Small intestine (tissue), 7 donors: ENCODE results near the gene PRKCI. TPM values are rescaled to one million over a fixed set of nuclear protein-coding genes. Genes with fewer than 3 reads are reported as not detected.
"Not testable (repeated sequence)": the region's sequence is repeated elsewhere in the genome, so short reads cannot be mapped to it uniquely, and the experiment has no call there.

Experiments
- DNase-seq, 2 donors: peaks; one replicate each; pipeline versions ENCODE4 v3.0.0 to v3.0.0-alpha.2; 2013
- FAIRE-seq: peaks from 2 replicates; lab custom pipeline; 2012; peaks lifted over from hg19 to GRCh38; lab: Jason Lieb, UNC
- H3K27ac ChIP-seq, 3 donors: one replicate each; pipeline ENCODE4 v1.5.1; 2013; ENCODE audit warnings: low read length in 2 of 3, mild to moderate bottlenecking in 2 of 3, control low read depth in 1 of 3, inconsistent platforms in 1 of 3, low read depth in 1 of 3, moderate library complexity in 1 of 3
- H3K27me3 ChIP-seq, 3 donors: one replicate each; pipeline ENCODE4 v1.6.1; 2013; ENCODE audit warnings: low read length in 3 of 3, inconsistent platforms in 1 of 3; ENCODE audit not compliant: control insufficient read depth in 3 of 3, insufficient read depth in 3 of 3
- H3K36me3 ChIP-seq, 3 donors: one replicate each; pipeline ENCODE4 v1.6.1; 2013; ENCODE audit warnings: low read length in 3 of 3, inconsistent platforms in 1 of 3, low read depth in 1 of 3, mild to moderate bottlenecking in 1 of 3, moderate library complexity in 1 of 3; ENCODE audit not compliant: control insufficient read depth in 3 of 3, insufficient read depth in 2 of 3
- H3K4me1 ChIP-seq, 3 donors: one replicate each; pipeline ENCODE4 v1.6.1; 2013; ENCODE audit warnings: low read length in 2 of 3, inconsistent platforms in 1 of 3, low read depth in 1 of 3, mild to moderate bottlenecking in 1 of 3, moderate library complexity in 1 of 3; ENCODE audit not compliant: control insufficient read depth in 3 of 3, insufficient read depth in 2 of 3
- H3K4me3 ChIP-seq, 3 donors: one replicate each; pipeline ENCODE4 v1.5.1; 2013; ENCODE audit warnings: low read length in 3 of 3, control low read depth in 1 of 3, inconsistent platforms in 1 of 3, low read depth in 1 of 3, mild to moderate bottlenecking in 1 of 3, moderate library complexity in 1 of 3
- H3K9me3 ChIP-seq, 2 donors: one replicate each; pipeline ENCODE4 v1.6.1; 2013; ENCODE audit warnings: low read depth in 1 of 2, low read length in 1 of 2; ENCODE audit not compliant: control insufficient read depth in 2 of 2, insufficient read depth in 1 of 2
- WGBS, 3 donors: extraction: QIAGEN DNeasy Blood & Tissue Kit; methylation state at CpG; one replicate each; pipeline ENCODE4 v1.1.7; 2013; 5-methylcytosine and 5-hydroxymethylcytosine counted together
- polyA plus RNA-seq, 4 donors: library from polyadenylated mRNA; stranded (reverse) in 3 of 4; unstranded in 1 of 4; fragments of 200-250 nt in 3 of 4; fragments of 120-200 nt in 1 of 4; gene quantifications; one replicate each; pipeline versions ENCODE4 v1.2.1 to v1.2.3, GENCODE V29; 2013
- donor health status: healthy with polysubstance abuse.
- donor health status: control.
- donor health status: control.
- donor health status: Bipolar disorder and iron deficiency.
- donor health status: healthy.

The PRKCI gene
- polyA plus RNA-seq, 4 donors, result 13.2 to 28.2 (median 14.7) TPM

DNA sequence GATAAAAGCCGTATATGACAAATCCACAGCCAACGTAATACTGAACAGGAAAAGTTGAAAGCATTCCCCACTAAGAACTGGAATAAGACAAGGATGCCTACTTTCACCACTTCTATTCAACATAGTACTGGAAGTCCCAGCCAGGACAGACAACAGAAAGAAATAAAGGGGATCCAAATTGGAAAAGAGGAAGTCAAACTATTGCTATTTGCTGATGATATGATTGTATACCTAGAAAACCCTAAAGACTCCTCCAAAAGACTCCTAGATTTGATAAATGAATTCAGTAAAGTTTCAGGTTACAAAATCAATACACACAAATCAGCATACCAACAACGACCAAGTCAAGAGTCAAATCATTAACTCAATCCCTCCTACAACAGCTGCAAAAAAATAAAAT is 26.5 kb upstream of the PRKCI start:
- not testable (repeated sequence) for FAIRE-seq, H3K9me3 ChIP-seq, H3K36me3 ChIP-seq, H3K4me3 ChIP-seq, H3K27me3 ChIP-seq, H3K27ac ChIP-seq, DNase-seq, H3K4me1 ChIP-seq
- WGBS, 3 donors, result 64 to 77% (median 72%) methylated on average over 3 of the region's 3 CpGs

GRCh38 chr3:170196833-170197232 is 25.4 kb upstream of the PRKCI start:
- Histone ChIP-seq H3K4me1 (peaks cover 0 to 2% (median 0%) of the 10 kb centered on the region in 3 donors), H3K4me3 (no peak overlapping the region), H3K27me3 (no peaks in the 10 kb centered on the region), H3K36me3 (no peaks in the 10 kb centered on the region), H3K9me3 (no peaks in the 10 kb centered on the region), H3K27ac (no peak overlapping the region)
- no peak for FAIRE-seq
- DNase-seq, result no peak
- 86 to 95% (median 90%) methylated on average over 3 of the region's 3 CpGs for WGBS, 3 donors

DNA sequence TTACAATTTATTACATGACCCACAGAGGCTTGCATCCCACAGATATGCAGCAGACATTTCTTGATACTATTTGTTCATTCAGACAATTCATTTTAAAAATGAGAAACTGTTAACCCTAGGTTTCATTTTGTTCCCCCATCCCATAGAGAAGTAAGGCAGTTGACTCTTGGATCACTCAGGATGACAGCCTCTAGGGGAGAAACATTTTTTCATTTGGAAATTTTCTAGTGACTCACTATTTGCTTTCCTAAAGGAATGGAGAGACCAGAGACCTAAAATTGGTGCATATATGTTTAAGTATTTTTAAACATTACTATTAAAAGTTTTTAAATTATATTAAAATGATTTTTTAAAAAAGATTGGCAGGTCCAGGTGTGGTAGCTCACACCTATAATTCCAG is 21.2 kb upstream of the PRKCI start:
- FAIRE-seq (no peak), DNase-seq (no peak)
- Histone ChIP-seq H3K4me3 (no peak overlapping the region), H3K9me3 (no peaks in the 10 kb centered on the region), H3K27me3 (no peaks in the 10 kb centered on the region), H3K27ac (no peak overlapping the region), H3K36me3 (no peaks in the 10 kb centered on the region), H3K4me1 (peaks cover 0 to 22% (median 0%) of the 10 kb centered on the region in 3 donors)

DNA sequence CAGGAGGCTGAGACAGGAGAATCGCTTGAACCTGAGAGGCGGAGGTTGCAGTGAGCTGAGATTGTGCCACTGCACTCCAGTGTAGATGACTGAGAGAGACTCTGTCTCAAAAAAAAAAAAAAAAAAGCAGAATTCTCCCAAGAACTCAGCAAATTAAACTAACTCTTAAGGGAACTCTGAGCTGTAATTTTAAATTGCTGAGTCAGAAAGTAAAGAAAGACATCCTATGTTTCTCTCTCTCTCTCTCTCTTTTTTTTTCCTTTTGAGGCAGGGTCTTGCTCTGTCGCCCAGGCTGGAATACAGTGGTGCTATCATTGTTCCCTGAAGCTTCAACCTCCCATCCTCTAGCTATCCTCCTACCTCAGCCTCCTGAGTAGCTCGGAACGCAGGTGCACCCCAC is 20.7 kb upstream of the PRKCI start:
- 92 to 95% (median 93%) methylated on average over 5 of the region's 5 CpGs for WGBS, 3 donors
- Histone ChIP-seq H3K27me3 (no peaks in the 10 kb centered on the region), H3K4me1 (peaks cover 0 to 22% (median 0%) of the 10 kb centered on the region in 3 donors), H3K36me3 (no peaks in the 10 kb centered on the region), H3K27ac (no peak overlapping the region), H3K4me3 (no peak overlapping the region), H3K9me3 (no peaks in the 10 kb centered on the region)
- no peak for FAIRE-seq
- no peak for DNase-seq

- Histone ChIP-seq H3K4me1 (peaks cover 0 to 22% (median 0%) of the 10 kb centered on the region in 3 donors), H3K4me3 (no peak overlapping the region), H3K27ac (no peak overlapping the region), H3K36me3 (no peaks in the 10 kb centered on the region), H3K27me3 (no peaks in the 10 kb centered on the region), H3K9me3 (no peaks in the 10 kb centered on the region)
- no peak for FAIRE-seq
- WGBS, 3 donors, result 49 to 91% (median 77%) methylated on average over 4 of the region's 4 CpGs
- DNase-seq, result no peak
Observed at GRCh38 chr3:170203457-170203856, 18.8 kb upstream of the PRKCI start.

GRCh38 chr3:170204023-170204472 is 18.2 kb upstream of the PRKCI start:
- 33 to 48% (median 42%) methylated on average over 3 of the region's 3 CpGs for WGBS, 3 donors
- no peak for FAIRE-seq

GRCh38 chr3:170204509-170204908 is 17.7 kb upstream of the PRKCI start:
- Histone ChIP-seq H3K9me3 (no peaks in the 10 kb centered on the region), H3K4me1 (peaks cover 0 to 22% (median 0%) of the 10 kb centered on the region in 3 donors), H3K27ac (peak overlapping the region in 1 of 3 donors; percentile 29), H3K27me3 (no peaks in the 10 kb centered on the region), H3K36me3 (no peaks in the 10 kb centered on the region), H3K4me3 (no peak overlapping the region)
- FAIRE-seq, result no peak
- 94 to 96% (median 95%) methylated on average over 10 of the region's 10 CpGs for WGBS, 3 donors
- DNase-seq, result no peak

More at GRCh38 chr3:170204023-170204472, 18.2 kb upstream of the PRKCI start:
- no peaks in the 10 kb centered on the region for H3K27me3 ChIP-seq
- peak; percentile 38 to 48 for DNase-seq
- H3K27ac ChIP-seq, result peak overlapping the region in 1 of 3 donors; percentile 29
- peaks cover 0 to 22% (median 0%) of the 10 kb centered on the region in 3 donors for H3K4me1 ChIP-seq
- no peaks in the 10 kb centered on the region for H3K9me3 ChIP-seq
- no peaks in the 10 kb centered on the region for H3K36me3 ChIP-seq
- H3K4me3 ChIP-seq, result no peak overlapping the region

DNA sequence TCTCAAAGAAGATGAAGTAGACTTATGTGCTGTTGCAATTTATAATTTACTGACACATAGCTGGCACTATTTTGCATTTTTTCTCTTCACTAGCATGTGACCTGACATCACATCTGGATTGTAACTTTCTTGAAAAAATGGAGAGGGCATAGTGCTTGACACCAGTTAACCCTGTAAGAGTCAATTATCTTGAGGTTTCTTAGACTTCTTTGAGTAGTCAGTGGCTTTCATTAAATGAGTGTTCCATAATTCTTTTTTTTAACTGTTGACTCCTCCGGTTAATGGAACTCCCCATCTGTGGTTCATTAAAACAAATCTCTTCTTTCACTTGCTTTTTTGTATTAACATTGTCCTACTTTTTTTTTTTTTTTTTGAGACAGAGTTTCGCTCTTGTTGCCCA is 16.9 kb upstream of the PRKCI start:
- FAIRE-seq (no peak), DNase-seq (no peak)
- H3K4me1 ChIP-seq, result peaks cover 0 to 20% (median 0%) of the 10 kb centered on the region in 3 donors
- no peak overlapping the region for H3K4me3 ChIP-seq
- no peaks in the 10 kb centered on the region for H3K9me3 ChIP-seq
- WGBS, 3 donors, result 82 to 89% (median 84%) methylated on average over 2 of the region's 2 CpGs
- H3K36me3 ChIP-seq, result no peaks in the 10 kb centered on the region
- H3K27me3 ChIP-seq, result no peaks in the 10 kb centered on the region
- H3K27ac ChIP-seq, result no peak overlapping the region

DNA sequence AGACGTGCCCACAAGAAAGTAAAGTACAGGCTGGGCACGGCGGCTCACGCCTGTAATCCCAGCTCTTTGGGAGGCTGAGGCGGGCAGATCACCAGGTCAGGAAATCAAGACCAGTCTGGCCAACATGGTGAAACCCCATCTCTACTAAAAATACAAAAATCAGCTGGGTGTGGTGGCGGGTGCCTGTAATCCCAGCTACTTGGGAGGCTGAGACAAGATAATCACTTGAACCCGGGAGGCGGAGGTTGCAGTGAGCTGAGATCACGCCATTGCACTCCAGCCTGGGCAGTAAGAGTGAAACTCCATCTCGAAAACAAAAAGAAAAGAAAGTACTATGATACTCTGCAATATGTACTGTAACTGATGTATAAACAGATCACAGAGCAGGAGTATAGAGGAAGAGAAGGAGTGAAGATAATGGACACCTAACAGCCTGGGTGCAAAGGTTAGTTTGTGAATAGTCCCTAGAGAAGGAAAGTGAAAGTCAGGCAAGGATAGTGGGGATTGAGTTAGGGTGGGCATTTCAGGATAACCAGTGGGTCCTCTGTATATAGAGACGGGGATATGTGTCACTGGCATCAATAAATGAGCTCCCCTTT is 16.0 kb upstream of the PRKCI start:
- not testable (repeated sequence) for FAIRE-seq, H3K36me3 ChIP-seq, H3K9me3 ChIP-seq, H3K27me3 ChIP-seq, H3K4me3 ChIP-seq
- peak; percentile 77 to 93 for DNase-seq
- Histone ChIP-seq H3K27ac (peak overlapping the region in 1 of 3 donors; percentile 42), H3K4me1 (peaks cover 0 to 20% (median 0%) of the 10 kb centered on the region in 3 donors)
- 61 to 81% (median 76%) methylated on average over 11 of the region's 11 CpGs for WGBS, 3 donors
